Head of caudate nucleus (tissue), 42 donors: ENCODE data around the gene MAP7D2.
"Not testable (repeated sequence)": the region's sequence is repeated elsewhere in the genome, so short reads cannot be mapped to it uniquely, and the experiment has no call there.

Source experiments
- DNase-seq, 42 donors: peaks; one replicate each; pipeline versions ENCODE4 v3.0.0 to v3.0.0-alpha.2; 2020 to 2021; ENCODE audit warnings: mixed read lengths in 7 of 42
- intact Hi-C: fragments of 100-400 bp; cut with DNase I; formaldehyde crosslinking; loops from one replicate; pipeline ENCODE4 v1.15.0; 2022

MAP7D2 gene

DNA sequence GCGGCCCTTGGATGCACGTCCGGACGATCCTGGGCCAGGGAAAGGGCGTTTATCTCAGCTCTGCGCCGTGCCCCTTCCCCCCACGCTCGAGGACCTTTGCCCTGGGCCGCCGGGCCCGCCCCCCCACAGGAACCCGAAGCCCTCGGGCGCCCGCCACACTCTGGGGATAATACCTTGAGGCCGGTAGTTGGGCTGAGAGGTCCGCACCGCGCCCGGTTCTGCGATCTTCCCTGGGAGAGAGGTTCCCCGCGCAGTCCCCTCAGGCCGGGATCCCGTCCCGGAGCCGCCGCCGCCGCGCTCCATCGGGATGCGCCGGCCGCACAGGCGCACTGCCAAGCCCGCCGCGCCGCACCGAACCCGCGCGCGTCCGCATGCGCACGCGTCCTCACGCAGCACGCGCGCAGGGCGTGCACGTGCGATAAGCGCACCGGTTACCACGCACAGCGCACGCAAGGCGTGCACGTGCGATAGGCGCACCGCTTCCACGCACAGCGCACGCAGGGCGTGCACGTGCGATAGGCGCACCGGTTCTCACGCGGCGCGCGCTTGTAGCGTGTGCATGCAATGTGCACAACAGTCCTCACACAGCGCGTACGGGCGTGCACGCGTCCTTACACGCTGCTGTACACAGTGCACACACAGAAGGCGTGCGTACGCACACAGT is at the start of gene MAP7D2:
TSS of gene MAP7D2 (minus strand) at position 331 of the 664 bp plus-strand sequence. CDS start at position 303, 28 bp downstream.
- peak in 37 of 42 donors; percentile 5 to 67 (median 33) for DNase-seq

DNA sequence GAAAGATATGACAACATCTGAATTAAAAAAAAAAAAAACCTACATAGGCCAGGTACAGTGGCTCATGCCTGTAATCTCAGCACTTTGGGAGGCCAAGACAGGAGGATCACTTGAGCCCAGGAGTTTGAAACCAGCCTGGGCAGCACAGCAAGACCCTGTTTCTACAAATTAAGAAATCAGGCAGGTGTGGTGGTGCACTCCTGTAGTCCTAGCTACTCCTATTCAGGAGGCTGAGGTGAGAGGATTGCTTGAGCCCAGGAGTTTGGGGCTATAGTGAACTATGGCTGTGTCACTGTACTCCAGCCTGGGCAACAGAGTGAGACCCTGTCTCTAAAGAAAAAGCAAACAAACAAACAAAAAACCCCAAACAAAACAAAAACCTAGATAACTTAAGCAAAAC is 45.8 kb upstream of the MAP7D2 start:
- intact Hi-C loops, DNase-seq: not testable (repeated sequence)

More for the DNA sequence above, at the start of gene MAP7D2:
- intact Hi-C loops = no loop called here

DNA sequence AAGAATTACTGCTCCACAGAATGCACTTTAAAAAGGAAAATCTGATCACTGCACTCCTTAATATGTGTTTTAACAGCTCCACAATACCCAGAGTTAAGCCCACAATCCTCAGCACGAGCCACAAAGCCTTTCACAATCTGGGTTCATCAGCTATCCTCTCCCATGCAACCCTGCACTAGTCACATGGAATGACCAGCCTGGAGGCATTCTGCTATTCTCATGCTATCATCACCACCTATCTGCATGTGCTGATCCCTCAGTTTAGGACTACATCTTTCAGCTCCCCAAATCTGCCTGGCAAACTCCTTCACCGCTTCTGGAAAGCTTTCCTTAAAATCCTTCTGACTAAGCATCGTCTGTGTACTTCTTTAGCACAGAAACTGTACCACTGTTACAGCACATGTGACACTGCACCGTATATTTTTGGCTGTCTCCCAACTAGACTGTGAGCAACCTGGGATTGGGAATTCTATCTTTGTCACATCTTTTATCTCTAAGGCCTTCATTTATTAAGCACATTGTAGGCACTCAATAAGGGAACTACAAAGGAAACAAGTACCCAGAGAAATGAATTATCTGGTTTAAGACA is 43.2 kb upstream of the MAP7D2 start:
- intact Hi-C loops = no loop called here
- DNase-seq = peak in 15 of 42 donors; percentile 7 to 54 (median 20)

DNA sequence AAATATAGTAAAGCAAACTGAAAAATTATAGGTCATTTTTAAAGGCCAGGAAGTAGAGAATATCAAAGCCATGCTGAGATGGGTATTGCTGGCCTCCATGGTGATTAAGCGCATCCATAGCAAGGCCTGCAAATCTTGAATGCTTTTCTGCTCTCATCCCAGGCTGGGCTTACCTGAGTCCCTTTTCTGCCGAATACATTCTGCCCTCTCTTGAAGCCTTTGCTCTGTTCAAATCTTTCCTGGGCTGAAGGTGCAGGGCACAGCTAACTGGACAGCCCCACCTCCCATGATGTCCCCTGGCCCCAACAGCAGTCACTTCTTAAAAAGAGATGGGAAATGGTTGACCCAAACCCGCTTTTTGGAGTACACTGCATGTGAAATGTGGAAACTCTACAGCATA is 35.0 kb upstream of the MAP7D2 start:
- no peak for DNase-seq
- intact Hi-C loops = no loop called here

DNA sequence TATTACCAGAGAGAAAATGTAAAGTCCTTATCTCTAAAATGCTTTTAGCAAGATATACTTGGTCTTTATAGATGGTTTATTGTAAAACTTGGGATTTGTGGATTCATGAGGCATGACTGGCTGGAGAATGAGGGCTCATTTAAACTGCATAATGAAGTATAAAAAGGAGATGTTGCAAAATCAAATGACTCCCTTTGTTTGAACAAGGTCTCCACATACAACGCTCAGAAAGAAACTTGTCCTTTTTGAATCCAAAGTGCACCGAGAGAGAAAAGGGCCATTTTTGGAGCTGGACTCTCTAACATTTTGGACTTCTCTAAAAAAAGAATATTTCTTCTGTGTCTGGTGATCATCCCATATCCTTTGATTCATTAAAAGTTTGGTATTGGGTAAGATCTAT is 32.6 kb upstream of the MAP7D2 start:
- no peak for DNase-seq
- intact Hi-C loops = loop anchor here (10.0 kb wide), 1 partner anchor 115 kb away; the partner anchor contains the start of gene RPS6KA3

DNA sequence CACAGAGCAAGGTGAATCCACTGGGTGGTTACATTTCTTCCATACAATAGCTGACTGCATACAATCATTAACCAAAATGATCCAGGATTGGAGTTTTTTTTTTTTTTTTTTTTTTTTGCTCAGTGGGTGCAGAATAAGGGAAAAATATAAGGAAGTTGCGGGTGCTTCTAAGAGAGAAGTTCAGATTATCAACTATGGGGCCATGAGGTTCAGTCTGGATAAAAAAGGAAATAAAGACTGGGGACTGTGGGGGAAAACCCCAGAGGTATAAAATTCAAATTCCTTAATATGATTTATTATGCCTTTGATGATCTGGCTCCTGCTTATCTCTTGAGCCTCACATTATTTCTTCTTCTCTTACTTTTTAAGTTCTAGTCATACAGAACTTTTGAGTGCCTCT is 30.9 kb upstream of the MAP7D2 start:
- intact Hi-C loops = loop anchor here (10.0 kb wide), 1 partner anchor 117 kb away; the partner anchor contains the start of gene RPS6KA3
- DNase-seq = no peak

DNA sequence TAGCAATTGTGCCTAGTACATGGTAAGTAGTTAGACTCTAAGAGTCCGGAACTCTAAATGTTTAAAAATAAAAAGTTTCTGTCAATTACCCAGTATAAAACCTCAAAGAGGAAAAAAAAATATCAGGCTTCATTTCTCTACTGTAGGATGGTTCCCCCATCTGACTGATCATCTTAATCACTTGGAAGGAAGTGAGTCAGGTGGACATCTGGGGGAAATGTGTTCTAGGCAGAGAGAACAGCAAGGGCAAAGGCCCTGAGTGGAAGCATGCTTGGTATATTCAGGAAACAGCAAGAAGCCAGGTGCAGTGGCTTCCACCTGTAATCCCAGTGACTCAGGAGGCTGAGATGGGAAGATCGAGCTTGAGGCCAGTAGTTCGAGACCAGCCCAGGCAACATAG is 27.8 kb upstream of the MAP7D2 start:
- intact Hi-C loops = loop anchor here (10.0 kb wide), 1 partner anchor 120 kb away; the partner anchor contains the start of gene RPS6KA3
- no peak for DNase-seq

DNA sequence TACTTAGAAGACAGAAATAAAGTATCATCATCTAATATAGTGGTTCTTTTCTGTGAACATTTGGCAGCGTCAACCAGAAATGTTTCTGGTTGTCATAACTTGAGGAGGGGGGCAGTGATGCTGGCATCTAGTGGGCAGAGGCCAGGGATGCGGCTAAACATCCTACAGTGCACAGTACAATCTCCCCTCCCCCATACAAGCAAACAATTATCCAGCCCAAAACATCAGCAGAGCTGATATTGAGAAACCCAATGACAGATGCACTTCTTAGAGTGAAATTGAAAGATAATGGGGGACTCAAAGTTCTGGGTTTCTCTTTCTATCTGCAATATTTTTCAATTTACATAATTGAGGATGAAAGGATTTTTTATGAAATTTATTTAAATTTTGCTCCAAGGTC is 26.9 kb upstream of the MAP7D2 start:
- intact Hi-C loops = loop anchor here (10.0 kb wide), 1 partner anchor 121 kb away; the partner anchor contains the start of gene RPS6KA3
- DNase-seq = no peak

DNA sequence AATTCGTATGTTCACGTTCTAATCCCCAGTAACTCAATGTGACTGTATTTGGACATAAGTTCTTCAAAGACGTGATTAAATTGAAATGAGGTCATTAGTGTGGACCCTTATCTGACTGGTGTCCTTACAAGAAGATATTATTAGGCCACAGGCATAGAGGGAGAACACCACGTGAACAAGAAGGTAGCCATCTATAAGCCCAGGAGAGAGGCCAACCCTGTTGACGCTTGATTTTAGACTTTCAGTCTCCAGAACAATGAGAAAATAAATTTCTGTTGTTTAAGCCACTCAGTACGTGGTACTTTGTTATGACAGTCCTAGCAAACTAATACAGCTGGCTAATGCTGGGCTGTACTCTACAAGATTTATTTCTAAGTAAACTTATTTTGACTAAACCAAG is 26.4 kb upstream of the MAP7D2 start:
- DNase-seq = no peak
- intact Hi-C loops = loop anchor here (10.0 kb wide), 1 partner anchor 122 kb away; the partner anchor contains the start of gene RPS6KA3

DNA sequence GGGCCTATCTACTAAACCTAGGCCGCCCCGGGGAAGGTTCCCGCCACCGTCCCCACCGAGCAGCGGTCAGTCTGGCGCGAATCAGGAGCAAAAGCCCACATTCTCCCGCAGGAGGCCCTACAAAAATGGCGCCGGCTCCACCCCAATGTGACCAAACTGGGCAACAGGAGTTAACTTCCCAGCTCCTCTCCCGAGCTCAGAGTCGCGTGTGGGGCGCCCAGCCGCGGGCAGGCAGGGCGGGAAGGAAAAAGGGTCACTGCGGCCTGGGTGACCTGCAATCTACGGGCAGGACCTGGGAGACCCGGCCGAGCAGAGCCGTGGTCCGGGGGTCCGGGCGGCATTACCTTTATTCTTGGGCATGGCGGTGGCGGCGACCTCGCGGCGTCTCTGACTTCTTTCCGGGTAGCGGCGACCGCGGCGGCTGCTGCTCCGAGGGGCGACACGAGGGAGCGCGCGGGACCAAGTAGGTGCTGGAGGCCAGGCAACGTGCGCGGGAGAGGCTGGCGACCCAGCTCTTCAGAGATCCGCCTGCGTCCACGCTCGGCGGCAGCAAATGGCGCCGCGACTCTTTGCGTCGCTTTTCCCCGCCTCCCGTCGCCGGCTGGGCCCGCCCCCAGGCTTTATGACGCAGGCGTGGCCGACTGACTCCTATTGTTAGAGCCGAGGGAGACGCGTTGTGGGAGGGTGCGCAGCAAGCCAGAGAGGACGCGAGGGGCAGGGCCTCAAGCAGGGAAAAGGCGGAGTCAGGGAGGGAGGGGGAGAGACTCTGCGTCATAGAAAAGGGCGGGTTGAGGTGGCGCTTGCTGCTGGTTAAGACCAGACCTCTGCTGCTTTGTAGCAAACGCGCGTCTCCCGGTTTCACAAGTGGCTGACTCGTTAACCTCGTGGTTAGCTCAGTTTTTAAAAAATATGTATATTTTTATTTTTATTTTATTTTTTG is 24.8 kb upstream of the MAP7D2 start, which contains the start of gene EIF1AX:
TSS of gene EIF1AX (minus strand) at position 558 of the 940 bp plus-strand sequence. CDS start at position 360, 198 bp downstream.
- DNase-seq = peak; percentile 89 to 100 (median 99)
- intact Hi-C loops = loop anchor here (10.0 kb wide), 1 partner anchor 123 kb away; the partner anchor contains the start of gene RPS6KA3

DNA sequence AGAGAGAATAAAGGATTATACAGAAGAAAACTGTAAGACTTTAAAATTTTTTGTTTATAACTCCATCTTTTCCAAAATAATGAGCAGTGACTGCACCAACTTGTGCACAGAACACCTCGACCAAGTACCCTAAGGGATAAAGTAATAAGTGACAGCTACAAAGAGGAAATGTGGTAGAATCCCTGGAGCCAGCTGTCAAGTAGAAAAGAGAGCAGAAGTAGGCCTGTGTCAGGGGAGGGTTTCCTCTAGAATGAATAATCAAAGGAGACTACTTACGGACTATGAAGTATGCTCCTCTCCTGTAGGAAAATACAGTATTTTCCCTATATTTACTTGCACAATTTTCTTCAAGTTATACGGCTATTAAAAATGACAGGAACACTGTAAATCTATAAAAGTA is 23.7 kb upstream of the MAP7D2 start:
- DNase-seq = no peak
- intact Hi-C loops = loop anchor here (10.0 kb wide), 1 partner anchor 124 kb away; the partner anchor contains the start of gene RPS6KA3

DNA sequence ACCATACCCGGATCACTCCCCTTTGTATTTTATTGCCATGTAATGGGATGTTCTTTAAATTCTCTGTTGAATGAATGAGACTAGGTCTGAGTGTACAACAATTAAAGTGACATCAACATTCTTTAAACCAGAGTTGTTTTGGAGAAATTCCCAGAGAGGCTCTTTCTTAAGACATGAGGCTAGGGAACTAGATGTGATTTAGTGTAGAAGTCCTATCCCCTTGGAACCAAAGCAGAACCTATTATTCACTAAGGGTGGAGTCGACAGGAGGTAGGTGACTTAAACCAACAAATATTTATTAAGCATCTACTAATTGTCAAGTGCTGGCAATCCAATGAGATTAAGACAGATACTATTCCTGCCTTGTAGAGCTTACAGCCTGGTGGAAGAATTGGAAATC is 23.3 kb upstream of the MAP7D2 start:
- DNase-seq = no peak

DNA sequence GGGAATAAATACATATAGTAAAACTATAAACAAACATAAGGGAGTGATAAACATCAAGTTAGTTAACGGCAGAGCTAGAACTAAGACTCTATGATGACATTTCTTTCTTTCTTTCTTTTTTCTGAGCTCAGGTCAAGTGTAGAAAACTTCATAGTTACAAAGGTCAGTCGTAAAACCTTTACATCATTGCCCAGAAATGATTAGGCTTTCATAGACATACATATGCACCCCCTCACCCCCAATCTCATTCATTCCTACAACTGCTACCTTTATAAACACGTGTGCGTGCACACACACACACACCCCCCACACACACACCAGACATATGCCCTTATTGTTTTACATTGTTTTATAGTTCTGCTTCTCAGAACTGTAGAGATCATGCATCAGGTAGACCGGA is 19.2 kb upstream of the MAP7D2 start:
- intact Hi-C loops = no loop called here

More for the DNA sequence above, 23.3 kb upstream of the MAP7D2 start:
- intact Hi-C loops = loop anchor here (10.0 kb wide), 1 partner anchor 125 kb away; the partner anchor contains the start of gene RPS6KA3

DNA sequence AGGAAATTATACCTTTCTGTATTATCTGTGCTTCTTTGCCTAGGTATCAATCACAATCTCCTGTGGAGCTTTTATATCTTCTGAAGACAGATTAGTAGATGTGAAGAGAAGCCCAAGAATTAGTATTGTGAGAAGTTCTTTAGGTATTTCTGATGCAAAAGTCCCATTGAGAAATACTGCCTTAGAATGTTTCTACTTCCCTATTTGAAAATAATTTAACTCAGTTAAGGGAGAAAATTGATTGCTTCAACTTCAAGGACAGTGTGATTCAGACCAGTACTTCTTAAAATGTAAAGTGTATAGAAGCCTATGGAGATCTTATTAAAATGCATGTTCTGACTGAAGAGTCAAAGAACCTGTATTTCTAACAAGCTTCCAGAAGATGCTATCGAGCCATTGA is 16.0 kb upstream of the MAP7D2 start:
- intact Hi-C loops = no loop called here

More for the DNA sequence above, 19.2 kb upstream of the MAP7D2 start:
- DNase-seq = no peak

DNA sequence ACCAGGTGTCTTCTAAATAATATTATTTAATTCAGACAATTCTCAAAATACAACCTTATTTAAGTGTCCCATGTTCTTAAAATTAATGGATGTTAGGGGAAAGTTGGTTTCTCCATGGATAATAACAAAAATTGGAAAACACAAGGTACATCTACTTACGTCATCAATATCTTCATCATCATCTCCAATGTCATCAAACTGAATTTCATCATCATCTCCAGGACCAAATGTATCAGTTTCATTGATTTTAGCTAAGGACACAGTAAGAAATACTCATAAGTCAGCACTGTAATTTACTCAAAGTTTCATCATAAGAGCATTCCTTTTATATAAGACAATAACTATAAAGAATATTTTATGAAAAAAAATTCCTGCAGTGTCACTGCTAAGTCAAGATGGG is 13.7 kb upstream of the MAP7D2 start:
- intact Hi-C loops = no loop called here
- DNase-seq = no peak

More for the DNA sequence above, 16.0 kb upstream of the MAP7D2 start:
- DNase-seq = no peak

DNA sequence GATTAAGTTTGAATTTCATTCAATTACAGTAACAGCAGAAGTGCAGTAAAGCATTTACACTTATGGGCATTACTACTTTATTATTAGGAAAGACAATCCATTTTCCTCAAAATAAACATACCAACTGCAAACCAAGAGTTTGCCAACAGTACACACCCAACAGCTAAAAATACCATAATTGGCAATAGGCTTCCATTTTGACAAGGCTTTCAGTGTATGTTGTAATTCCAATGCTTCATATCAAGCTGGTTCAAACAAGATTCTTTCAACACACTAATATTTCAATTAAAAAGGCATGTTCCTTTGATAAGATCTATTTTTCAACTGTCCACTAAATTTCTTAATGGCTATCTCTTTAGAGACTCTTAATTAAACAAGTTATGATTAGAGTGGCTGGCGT is 12.8 kb upstream of the MAP7D2 start:
- DNase-seq = no peak
- intact Hi-C loops = no loop called here

DNA sequence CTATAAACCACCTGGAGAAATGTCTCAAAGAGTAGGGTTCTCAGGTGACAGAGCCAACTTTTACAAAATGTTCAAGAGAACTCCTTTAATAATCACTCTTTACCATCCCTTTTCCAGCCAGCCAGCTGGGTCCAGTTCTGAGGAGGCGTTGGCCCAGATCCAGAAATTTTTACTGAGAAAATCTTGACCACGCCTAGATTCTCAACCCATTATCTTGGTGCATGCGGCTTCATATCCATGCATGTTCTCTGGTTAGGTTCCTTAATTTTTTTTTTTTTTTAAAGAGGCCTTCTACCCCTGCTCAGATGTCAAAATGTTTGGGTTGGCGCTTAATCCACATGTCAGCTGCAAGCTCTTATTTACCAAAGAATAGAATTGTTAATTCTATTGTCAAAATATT is 12.0 kb upstream of the MAP7D2 start:
- intact Hi-C loops = no loop called here
- DNase-seq = no peak

DNA sequence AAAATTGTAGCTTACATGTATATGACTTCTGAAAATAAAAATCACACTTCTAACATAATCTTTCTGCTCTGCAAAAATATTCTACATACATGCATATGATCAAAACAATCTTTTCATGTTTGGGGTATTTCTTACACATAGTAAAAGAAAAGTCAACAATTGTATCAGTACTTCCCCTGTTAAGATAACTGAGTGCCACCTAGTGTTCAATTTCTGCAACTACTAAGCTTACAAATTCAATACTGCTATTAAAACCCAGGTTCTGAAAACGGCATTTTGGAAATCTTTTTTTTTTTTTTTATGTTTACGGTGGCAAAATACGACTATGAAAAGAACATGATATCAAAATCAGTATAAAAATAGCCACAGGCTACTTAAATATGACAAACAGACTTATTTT is 10.7 kb upstream of the MAP7D2 start:
- intact Hi-C loops, DNase-seq: not testable (repeated sequence)

DNA sequence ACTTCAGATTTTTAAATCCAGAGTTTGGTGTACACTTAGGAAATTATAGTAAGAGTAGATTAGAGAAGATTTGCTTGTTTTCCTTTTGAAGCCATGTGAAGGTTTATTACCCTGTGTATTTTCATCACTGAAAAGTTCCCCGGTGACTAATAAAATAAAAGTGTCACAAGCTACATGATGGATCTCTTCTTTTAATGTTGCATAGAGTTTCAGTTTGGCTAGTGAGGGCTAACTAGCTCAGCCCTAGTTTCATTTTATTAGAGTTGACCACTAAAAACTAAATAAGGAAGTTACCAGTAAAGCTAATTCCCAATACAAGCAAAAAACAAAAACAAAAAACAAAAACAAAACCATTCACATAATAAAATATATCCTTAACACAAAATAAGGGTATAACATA is 10.1 kb upstream of the MAP7D2 start:
- intact Hi-C loops, DNase-seq: not testable (repeated sequence)
